OCI-LY1 (cell line): Measurements from ENCODE around the gene LCP2.

Experiments used
- EZH2 ChIP-seq: fragments of 200-600 bp; sonication (generic), shearing (Covaris generic); IDR thresholded peaks from 2 replicates; pipeline ENCODE4 v1.8.0; 2017; ENCODE audit warnings: borderline replicate concordance, mixed run types, mild to moderate bottlenecking, antibody characterized with exemption, low read length, moderate library complexity, mixed read lengths
- TF ChIP-seq, protein P1 (sequence below): fragments of 200-600 bp; sonication (generic), shearing (Covaris generic); IDR thresholded peaks from 2 replicates; pipeline ENCODE4 v1.5.1; 2017; ENCODE audit warnings: mild to moderate bottlenecking, antibody characterized with exemption, low read length, moderate library complexity, mixed read lengths

GRCh38 chr5:170310256-170310926 lies 12.8 kb upstream of the LCP2 start:
- TF ChIP-seq, protein P1, sequence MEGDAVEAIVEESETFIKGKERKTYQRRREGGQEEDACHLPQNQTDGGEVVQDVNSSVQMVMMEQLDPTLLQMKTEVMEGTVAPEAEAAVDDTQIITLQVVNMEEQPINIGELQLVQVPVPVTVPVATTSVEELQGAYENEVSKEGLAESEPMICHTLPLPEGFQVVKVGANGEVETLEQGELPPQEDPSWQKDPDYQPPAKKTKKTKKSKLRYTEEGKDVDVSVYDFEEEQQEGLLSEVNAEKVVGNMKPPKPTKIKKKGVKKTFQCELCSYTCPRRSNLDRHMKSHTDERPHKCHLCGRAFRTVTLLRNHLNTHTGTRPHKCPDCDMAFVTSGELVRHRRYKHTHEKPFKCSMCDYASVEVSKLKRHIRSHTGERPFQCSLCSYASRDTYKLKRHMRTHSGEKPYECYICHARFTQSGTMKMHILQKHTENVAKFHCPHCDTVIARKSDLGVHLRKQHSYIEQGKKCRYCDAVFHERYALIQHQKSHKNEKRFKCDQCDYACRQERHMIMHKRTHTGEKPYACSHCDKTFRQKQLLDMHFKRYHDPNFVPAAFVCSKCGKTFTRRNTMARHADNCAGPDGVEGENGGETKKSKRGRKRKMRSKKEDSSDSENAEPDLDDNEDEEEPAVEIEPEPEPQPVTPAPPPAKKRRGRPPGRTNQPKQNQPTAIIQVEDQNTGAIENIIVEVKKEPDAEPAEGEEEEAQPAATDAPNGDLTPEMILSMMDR, result no peak
- no peak for TF ChIP-seq EZH2
